CD4-positive, alpha-beta T cell treated with Interleukin-4 for 4 hours (primary cell): ENCODE results near the gene PLXNB1.
A peak's percentile ranks its signal among the peaks of the same experiment; 100 is the strongest.

Experiments used
- DNase-seq: peaks from one replicate; pipeline ENCODE4 v3.0.0-alpha.2; 2020

PLXNB1 gene

GRCh38 chr3:48432411-48433371, 2.8 kb upstream of the PLXNB1 start:
- no peak for DNase-seq

- no peak for DNase-seq
Measured at GRCh38 chr3:48431224-48432029, 1.5 kb upstream of the PLXNB1 start.

- no peak for DNase-seq
Measured at GRCh38 chr3:48430708-48431101, 819 bp upstream of the PLXNB1 start.

GRCh38 chr3:48429317-48429959, 448 bp downstream of the PLXNB1 start:
- peak; percentile 51 for DNase-seq

GRCh38 chr3:48428572-48429316, 1.1 kb downstream of the PLXNB1 start:
- no peak for DNase-seq

- DNase-seq, result no peak
Measured at GRCh38 chr3:48428088-48428571, 1.8 kb downstream of the PLXNB1 start.

- no peak for DNase-seq
Measured at GRCh38 chr3:48427630-48427962, 2.3 kb downstream of the PLXNB1 start.

- no peak for DNase-seq
Measured at GRCh38 chr3:48426944-48427629, 2.8 kb downstream of the PLXNB1 start.

GRCh38 chr3:48426401-48426909, 3.4 kb downstream of the PLXNB1 start:
- no peak for DNase-seq

- DNase-seq, result no peak
Measured at GRCh38 chr3:48425281-48425812, 4.5 kb downstream of the PLXNB1 start.

GRCh38 chr3:48423883-48424695, 5.8 kb downstream of the PLXNB1 start:
- no peak for DNase-seq

- DNase-seq, result no peak
Measured at GRCh38 chr3:48423241-48423882, 6.5 kb downstream of the PLXNB1 start.

GRCh38 chr3:48422681-48423080, 7.2 kb downstream of the PLXNB1 start:
- no peak for DNase-seq

GRCh38 chr3:48422272-48422671, 7.6 kb downstream of the PLXNB1 start:
- DNase-seq, result no peak

GRCh38 chr3:48420561-48420960, 9.3 kb downstream of the PLXNB1 start:
- DNase-seq, result no peak

GRCh38 chr3:48419597-48419996, 10.3 kb downstream of the PLXNB1 start:
- DNase-seq, result no peak

GRCh38 chr3:48419149-48419548, 10.7 kb downstream of the PLXNB1 start:
- no peak for DNase-seq

- no peak for DNase-seq
Measured at GRCh38 chr3:48418651-48419050, 11.2 kb downstream of the PLXNB1 start.

GRCh38 chr3:48418140-48418539, 11.7 kb downstream of the PLXNB1 start:
- no peak for DNase-seq

- DNase-seq, result no peak
Measured at GRCh38 chr3:48417529-48418108, 12.3 kb downstream of the PLXNB1 start.
